ENCODE results near the gene DRG1. TPM values are rescaled to one million over a fixed set of nuclear protein-coding genes. Genes with fewer than 3 reads are reported as not detected.
A peak's percentile ranks its signal among the peaks of the same experiment; 100 is the strongest.

Gene DRG1
- total and polyA plus RNA-seq, 7 donors, result 35.8 to 95.1 (median 52.9) TPM

DNA sequence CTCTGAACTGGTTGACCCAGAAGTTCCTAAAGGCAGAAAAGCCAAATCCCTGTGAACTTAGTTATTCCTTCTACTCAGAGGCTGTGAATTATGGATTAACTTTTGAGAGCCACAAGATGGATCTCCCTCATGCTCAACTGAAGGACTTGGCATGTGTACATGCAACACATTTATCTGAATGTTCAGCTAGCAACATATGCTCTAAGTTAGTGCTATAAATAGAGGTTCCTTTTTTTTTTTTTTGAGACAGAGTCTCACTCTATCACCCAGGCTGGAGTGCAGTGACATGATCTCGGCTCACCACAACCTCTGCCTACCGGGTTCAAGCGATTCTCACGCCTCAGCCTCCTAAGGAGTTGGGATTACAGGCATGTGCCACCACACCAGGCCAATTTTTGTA, 50.1 kb downstream of the DRG1 start:
- TF ChIP-seq CTCF (IDR thresholded peaks at IDR 0.05) (no peak), POLR2AphosphoS5 (IDR thresholded peaks at IDR 0.05) (no peak), EP300 (IDR thresholded peaks at IDR 0.05) (no peak), POLR2A (IDR thresholded peaks at IDR 0.05) (no peak)
- WGBS, 2 donors, result 81 to 94% methylated on average over 4 of the region's 4 CpGs

DNA sequence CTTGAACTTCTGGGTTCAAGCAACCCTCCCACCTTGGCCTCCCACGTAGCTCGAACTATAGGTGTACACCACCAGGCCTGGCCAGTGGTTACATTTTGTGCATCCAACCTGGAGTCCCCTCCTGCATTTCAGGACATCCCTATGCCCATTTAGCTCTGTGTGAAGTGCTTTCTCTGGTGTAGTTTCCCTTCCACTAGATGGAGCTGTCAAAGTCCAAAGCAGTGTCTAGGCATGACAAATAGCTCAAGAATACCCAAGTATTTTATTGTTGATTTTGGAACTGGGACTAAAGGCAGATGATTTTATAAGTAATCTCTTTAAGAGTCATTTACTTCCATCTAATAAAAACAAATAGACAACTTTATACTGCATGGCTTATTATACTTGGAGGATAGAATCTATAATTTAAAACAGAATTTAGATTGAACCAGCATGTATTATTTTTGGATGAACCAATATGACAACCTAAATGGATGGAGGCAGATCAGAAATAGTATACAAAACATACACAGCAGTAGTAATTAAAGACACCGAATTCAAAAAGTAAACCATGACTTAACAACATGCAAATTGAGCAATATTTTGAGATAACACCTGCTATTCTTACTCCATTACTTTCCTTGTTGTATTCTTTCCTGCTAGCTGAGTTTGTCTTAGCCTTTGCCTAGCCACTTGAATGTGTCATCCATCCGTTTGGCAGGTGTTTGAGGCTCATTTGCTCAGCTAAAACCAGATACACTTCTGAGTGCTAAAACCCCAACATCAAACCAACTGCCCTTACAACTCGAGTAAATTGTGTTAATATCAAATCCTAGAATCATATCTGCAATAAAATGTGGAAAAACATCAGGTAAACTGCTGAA, 52.5 kb downstream of the DRG1 start:
- Histone ChIP-seq H3K27ac (no peak overlapping the region), H3K36me3 (peaks cover 8 to 53% (median 27%) of the 10 kb centered on the region in 4 donors), H3K9me3 (no peaks in the 10 kb centered on the region), H3K27me3 (no peaks in the 10 kb centered on the region), H3K4me3 (no peak overlapping the region), H3K4me1 (no peaks in the 10 kb centered on the region)
- WGBS, 2 donors, result 47 to 74% methylated on average over 5 of the region's 5 CpGs
- intact Hi-C loops (cut with DNase I), result no loop called here
- TF ChIP-seq EP300 (IDR thresholded peaks at IDR 0.05) (no peak), CTCF (IDR thresholded peaks at IDR 0.05) (peak in 2 of 4 experiments; percentile 13 to 18)
- DNase-seq, result no peak

More for the DNA sequence above, 50.1 kb downstream of the DRG1 start:
- DNase-seq, result no peak
- Histone ChIP-seq H3K36me3 (peaks cover 7 to 50% (median 26%) of the 10 kb centered on the region in 4 donors), H3K4me1 (no peaks in the 10 kb centered on the region), H3K9me3 (no peaks in the 10 kb centered on the region), H3K27me3 (no peaks in the 10 kb centered on the region), H3K27ac (no peak overlapping the region), H3K4me3 (no peak overlapping the region)
- intact Hi-C loops (cut with DNase I), result no loop called here

DNA sequence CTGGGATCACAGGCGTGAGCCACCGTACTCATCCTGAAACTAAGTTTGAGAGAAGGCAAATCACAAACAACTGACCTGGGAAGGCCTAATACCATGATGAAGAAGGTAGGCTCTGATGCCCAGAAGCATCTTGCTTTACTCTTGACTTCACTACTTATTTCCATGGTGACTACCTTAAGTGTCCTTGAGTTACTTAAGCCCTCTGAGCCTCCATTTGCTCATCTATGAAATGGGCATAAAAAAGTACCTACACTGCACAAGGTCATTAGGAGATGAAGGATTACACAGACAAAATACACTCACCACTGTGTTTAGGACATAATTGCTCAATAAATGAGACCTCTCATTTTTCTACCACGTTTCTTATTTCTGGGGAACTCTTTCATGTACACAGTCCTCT, 62.3 kb downstream of the DRG1 start:
- H3K27ac ChIP-seq, result no peak overlapping the region
- DNase-seq, result no peak
- no peaks in the 10 kb centered on the region for H3K4me1 ChIP-seq
- intact Hi-C loops (cut with DNase I), result no loop called here
- H3K9me3 ChIP-seq, result no peaks in the 10 kb centered on the region
- no peak overlapping the region for H3K4me3 ChIP-seq
- 95 to 97% methylated on average over 3 of the region's 3 CpGs for WGBS, 2 donors
- no peak for TF ChIP-seq CTCF (IDR thresholded peaks at IDR 0.05)
- no peak for TF ChIP-seq EP300 (IDR thresholded peaks at IDR 0.05)
- no peaks in the 10 kb centered on the region for H3K27me3 ChIP-seq
- H3K36me3 ChIP-seq, result peaks cover 22 to 93% (median 47%) of the 10 kb centered on the region in 4 donors

DNA sequence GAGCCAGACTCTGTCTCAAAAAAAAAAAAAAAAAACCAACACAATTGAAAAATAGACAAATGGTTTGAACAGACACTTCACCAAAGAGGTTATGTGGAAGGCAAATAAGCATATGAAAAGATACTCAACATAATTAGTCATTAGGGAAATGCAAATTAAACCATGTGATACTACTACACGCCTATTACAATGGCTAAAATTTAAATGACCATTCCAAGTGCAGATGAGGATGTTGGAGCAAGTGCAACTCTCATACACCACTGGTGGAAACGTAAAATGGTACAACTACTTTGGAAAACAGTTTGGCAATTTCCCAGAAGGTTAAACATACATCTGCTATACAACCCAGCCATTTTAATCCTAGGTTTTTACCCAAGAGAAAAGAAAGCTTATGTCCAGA, 65.9 kb downstream of the DRG1 start:
- TF ChIP-seq POLR2AphosphoS5 (IDR thresholded peaks at IDR 0.05), result no peak
- no peak for TF ChIP-seq EP300 (IDR thresholded peaks at IDR 0.05)
- H3K27ac ChIP-seq, result no peak overlapping the region
- peaks cover 6 to 89% (median 34%) of the 10 kb centered on the region in 4 donors for H3K36me3 ChIP-seq
- WGBS, 2 donors, result 92 to 97% methylated on average over 2 of the region's 2 CpGs
- no peaks in the 10 kb centered on the region for H3K27me3 ChIP-seq
- DNase-seq, result no peak
- H3K9me3 ChIP-seq, result no peaks in the 10 kb centered on the region
- H3K4me3 ChIP-seq, result no peak overlapping the region
- H3K4me1 ChIP-seq, result no peaks in the 10 kb centered on the region
- intact Hi-C loops (cut with DNase I), result no loop called here

DNA sequence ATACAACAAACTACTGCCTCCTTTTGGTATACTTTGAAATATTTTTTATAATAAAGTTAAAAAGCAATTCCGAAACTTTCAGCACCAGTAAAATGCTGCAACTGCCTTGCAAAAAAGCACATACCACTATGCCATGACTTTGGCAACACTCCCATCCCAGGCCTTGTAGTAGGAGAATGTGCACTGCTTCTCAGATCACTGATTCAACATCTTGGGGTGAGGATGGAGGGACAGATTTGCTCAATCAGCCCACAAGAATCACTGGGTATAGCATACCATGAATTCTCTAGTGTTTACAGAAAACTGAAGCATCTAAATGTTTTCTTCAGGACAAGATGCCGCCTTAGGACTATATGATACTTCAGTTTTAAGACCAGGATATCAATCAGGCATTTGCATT, 75.3 kb downstream of the DRG1 start:
- DNase-seq, result no peak
- Histone ChIP-seq H3K4me3 (no peak overlapping the region), H3K27ac (no peak overlapping the region), H3K27me3 (no peaks in the 10 kb centered on the region), H3K36me3 (peaks cover 0 to 31% (median 0%) of the 10 kb centered on the region in 4 donors), H3K9me3 (no peaks in the 10 kb centered on the region), H3K4me1 (peaks cover 0 to 21% (median 8%) of the 10 kb centered on the region in 4 donors)
- intact Hi-C loops (cut with DNase I), result no loop called here
- TF ChIP-seq EP300 (IDR thresholded peaks at IDR 0.05) (no peak), CTCF (IDR thresholded peaks at IDR 0.05) (no peak), POLR2A (IDR thresholded peaks at IDR 0.05) (no peak), POLR2AphosphoS5 (IDR thresholded peaks at IDR 0.05) (no peak)
- 98 to 99% methylated on average over 2 of the region's 2 CpGs for WGBS, 2 donors

All from sigmoid colon (tissue), 7 donors.